GM12878 (cell line): ENCODE measurements around the gene ARHGEF7. TPM values are rescaled to one million over a fixed set of nuclear protein-coding genes. Genes with fewer than 3 reads are reported as not detected.

ENCODE experiments used
- ATAC-seq: fragments of 200-7000 bp; cut with Tn5 transposase; 3 replicates; pipeline ENCODE4 v1.9.1; 2020; ENCODE audit warnings: mild to moderate bottlenecking, moderate library complexity
- BruUV-seq: library from RNA; stranded (reverse); fragments of 400-500 nt; replicated peaks from 2 replicates; lab custom pipeline; 2021; lab: Mats Ljungman, UMichigan
- CTCF ChIA-PET: fragments of 300-600 bp; sonication (Branson Sonifier 250); formaldehyde crosslinking; extraction: SDS; loops from one replicate; lab custom pipeline; 2021; ENCODE audit warnings: inconsistent platforms; lab: Yijun Ruan, JAX
- POLR2A ChIA-PET: fragments of 350-600 bp; formaldehyde crosslinking; extraction: SDS; loops from one replicate; lab custom pipeline; 2021; ENCODE audit warnings: inconsistent platforms; lab: Charles Lee
- RAD21 ChIA-PET: fragments of 300-600 bp; sonication (Branson Sonifier 250); formaldehyde crosslinking; loops from one replicate; lab custom pipeline; 2023; ENCODE audit warnings: antibody characterized with exemption; ENCODE audit not compliant: unreplicated experiment; lab: Charles Lee
- SMC1A ChIA-PET: fragments of 300-600 bp; sonication (Branson Sonifier 250); formaldehyde crosslinking; loops from one replicate; lab custom pipeline; 2023; ENCODE audit not compliant: unreplicated experiment, uncharacterized antibody; lab: Charles Lee
- DNase-seq: peaks from one replicate; pipeline ENCODE4 v3.0.0-alpha.2; 2011; ENCODE audit warnings: low read depth, low spot score
- FAIRE-seq: peaks from 3 replicates; lab custom pipeline; 2011; peaks lifted over from hg19 to GRCh38; lab: Jason Lieb, UNC
- H2AFZ ChIP-seq: 2 replicates; pipeline ENCODE4 v1.6.0; 2011; ENCODE audit warnings: low read depth, low read length, control low read depth; ENCODE audit not compliant: control insufficient read depth
- H3K27ac ChIP-seq: 2 replicates; pipeline ENCODE4 v1.5.1; 2011; ENCODE audit warnings: control low read depth; ENCODE audit not compliant: control insufficient read depth, insufficient read depth
- H3K27me3 ChIP-seq, 2 experiments: replicated peaks in 1 of 2; 2 replicates each; pipeline versions ENCODE4 v1.6.0 to v1.6.1; 2011; ENCODE audit warnings: low read length in 1 of 2; ENCODE audit not compliant: control insufficient read depth in 2 of 2, insufficient read depth in 2 of 2
- H3K36me3 ChIP-seq, 2 experiments: 2 replicates each; pipeline ENCODE4 v1.5.1; 2011; ENCODE audit warnings: low read length in 1 of 2; ENCODE audit not compliant: control insufficient read depth in 2 of 2, insufficient read depth in 2 of 2
- H3K4me1 ChIP-seq: 2 replicates; pipeline ENCODE4 v1.6.1; 2011; ENCODE audit warnings: mild to moderate bottlenecking, low read length, moderate library complexity, mixed read lengths; ENCODE audit not compliant: control insufficient read depth, insufficient read depth
- H3K4me2 ChIP-seq: 2 replicates; pipeline ENCODE4 v1.6.0; 2011; ENCODE audit warnings: control low read depth; ENCODE audit not compliant: control insufficient read depth, insufficient read depth
- H3K4me3 ChIP-seq: fragments of 200-600 bp; sonication (generic); 2 replicates; pipeline ENCODE4 v1.5.1; 2016
- H3K79me2 ChIP-seq: 2 replicates; pipeline ENCODE4 v1.6.0; 2011; ENCODE audit warnings: low read length; ENCODE audit not compliant: control insufficient read depth, insufficient read depth
- H3K9ac ChIP-seq: 2 replicates; pipeline ENCODE4 v1.8.0; 2011; ENCODE audit warnings: low read length, control low read depth, mixed read lengths; ENCODE audit not compliant: control insufficient read depth, insufficient read depth
- H3K9me3 ChIP-seq: replicated peaks from 3 replicates; pipeline ENCODE4 v1.5.1; 2011; ENCODE audit warnings: mild to moderate bottlenecking, low read length; ENCODE audit not compliant: control insufficient read depth, insufficient read depth
- H4K20me1 ChIP-seq: 2 replicates; pipeline ENCODE4 v1.6.0; 2011; ENCODE audit not compliant: control insufficient read depth, insufficient read depth
- CBX3 ChIP-seq: fragments of 200-600 bp; sonication (generic); IDR thresholded peaks from 2 replicates; pipeline ENCODE4 v1.6.1; 2016; ENCODE audit warnings: low read depth, borderline replicate concordance
- CTCF ChIP-seq, 3 experiments: IDR thresholded peaks in 2 of 3; conservative IDR thresholded peaks in 1 of 3; 2 replicates each; pipeline ENCODE4 v1.5.1; 2011; ENCODE audit warnings: low read depth in 3 of 3, low read length in 3 of 3, mild to moderate bottlenecking in 3 of 3, control low read depth in 2 of 3, moderate library complexity in 2 of 3, inconsistent platforms in 1 of 3, mixed read lengths in 1 of 3; ENCODE audit not compliant: control insufficient read depth in 2 of 3, insufficient read depth in 1 of 3; ENCODE audit errors: extremely low read depth in 1 of 3
- GATAD2B ChIP-seq: fragments of 450-650 bp; conservative IDR thresholded peaks from 2 replicates; pipeline ENCODE4 v1.6.1; 2017; ENCODE audit warnings: low read depth, mild to moderate bottlenecking, moderate library complexity
- MXI1 ChIP-seq: fragments of 150-350 bp; IDR thresholded peaks from 2 replicates; pipeline ENCODE4 v1.6.1; 2011; ENCODE audit warnings: low read depth, mild to moderate bottlenecking, inconsistent platforms, low read length, improper control_type of control experiment
- NBN ChIP-seq: fragments of 450-650 bp; IDR thresholded peaks from 2 replicates; pipeline ENCODE4 v1.6.1; 2016
- SUPT20H ChIP-seq: IDR thresholded peaks from 2 replicates; pipeline ENCODE4 v1.6.1; 2011; ENCODE audit warnings: low read depth, mild to moderate bottlenecking, low read length, moderate library complexity, borderline replicate concordance; ENCODE audit not compliant: control insufficient read depth
- TARDBP ChIP-seq: IDR thresholded peaks from 2 replicates; pipeline ENCODE4 v1.6.1; 2016; ENCODE audit warnings: borderline replicate concordance
- ZSCAN29 ChIP-seq: fragments of 450-650 bp; IDR thresholded peaks from 2 replicates; pipeline ENCODE4 v1.6.1; 2017; ENCODE audit warnings: mild to moderate bottlenecking, moderate library complexity
- WGBS: methylation state at CpG from one replicate; pipeline ENCODE4 v1.1.6; 2016; ENCODE audit warnings: low lambda C conversion rate; ENCODE audit not compliant: insufficient replicate concordance, insufficient coverage; ENCODE audit errors: missing lambda C conversion rate; 5-methylcytosine and 5-hydroxymethylcytosine counted together
- in situ Hi-C: fragments of 300-500 bp; cut with MboI; formaldehyde crosslinking; loops from 9 replicates; pipeline ENCODE4 v1.14.3; 2018; ENCODE audit warnings: mixed read lengths
- intact Hi-C: fragments of 100-400 bp; cut with micrococcal nuclease; formaldehyde crosslinking; loops from one replicate; pipeline ENCODE4 v1.14.2; 2022; ENCODE audit not compliant: unreplicated experiment
- polyA plus RNA-seq, 11 experiments: library from polyadenylated mRNA; depleted of rRNA in 4 of 11; unstranded in 6 of 11; stranded (reverse) in 5 of 11; fragments of >200 nt; fragmentation: Nextera tagmentation in 4 of 11; fragmentation: Illumina TruSeq in 1 of 11; extraction: Ambion mirVana in 4 of 11; extraction: Trizol in 1 of 11; gene quantifications; 1 replicate in 1 of 11; 2 replicates in 10 of 11; pipeline versions ENCODE4 v1.2.1 to v1.2.3, GENCODE V29; 2011 to 2016; ENCODE audit warnings: inconsistent platforms in 2 of 11, missing spikeins in 2 of 11, low read depth in 1 of 11
- total RNA-seq, 4 experiments: library from RNA; depleted of rRNA in 3 of 4; stranded (reverse); fragments of >200 nt in 3 of 4; fragmentation: Illumina TruSeq in 1 of 4; extraction: Trizol in 1 of 4; gene quantifications; 2 replicates each; pipeline versions ENCODE4 v1.2.1 to v1.2.3, GENCODE V29; 2013 to 2021

Gene ARHGEF7
- total and polyA plus RNA-seq, 10 of the 15 experiments (the other 5 are each of a cell fraction or from before 2014, with no cell fraction given), result 4.7 to 65.5 (median 36.6) TPM

GRCh38 chr13:111225166-111225565, 110.1 kb downstream of the ARHGEF7 start:
- no peak overlapping the region for H3K4me2 ChIP-seq
- CTCF ChIA-PET, result interaction anchor here (0.6 to 6.1 kb wide), 18 partner anchors 9 to 157 kb away, joined by 3 to 65 read pairs (median 4); no protein-coding TSS in a partner anchor
- peaks cover 30% of the 10 kb centered on the region for H3K79me2 ChIP-seq
- no peak for TF ChIP-seq GATAD2B
- no peak for TF ChIP-seq MXI1
- no peak for TF ChIP-seq ZSCAN29
- no peak for TF ChIP-seq CBX3
- TF ChIP-seq SUPT20H, result no peak
- TF ChIP-seq CTCF (IDR thresholded peaks at IDR 0.05 in 2 of 3, conservative IDR thresholded peaks at IDR 0.05 in 1 of 3; ENCODE audit: control insufficient read depth in 2 of 3, extremely low read depth in 1 of 3, insufficient read depth in 1 of 3, low read depth in 3 of 3, low read length in 3 of 3), result no peak
- TF ChIP-seq NBN, result no peak
- no peak for TF ChIP-seq TARDBP
- no peaks in the 10 kb centered on the region for H3K27me3 ChIP-seq
- intact Hi-C loops (no loop called here), in situ Hi-C loops (no loop called here)
- no peak overlapping the region for H3K9ac ChIP-seq
- SMC1A ChIA-PET, result interaction anchor here (0.8 to 3.4 kb wide), 8 partner anchors 8 to 158 kb away, joined by 3 to 32 read pairs (median 4); no protein-coding TSS in a partner anchor
- WGBS, result 100% methylated on average over 6 of the region's 6 CpGs
- H3K27ac ChIP-seq, result no peak overlapping the region
- BruUV-seq, result no TSS peak
- RAD21 ChIA-PET, result interaction anchor here (0.9 to 3.1 kb wide), 3 partner anchors 20 to 158 kb away, joined by 3 to 25 read pairs (median 3); no protein-coding TSS in a partner anchor
- FAIRE-seq (no peak), ATAC-seq (no peak), DNase-seq (no peak)
- H3K4me1 ChIP-seq, result no peaks in the 10 kb centered on the region
- no peak overlapping the region for H2AFZ ChIP-seq
- no peaks in the 10 kb centered on the region for H3K9me3 ChIP-seq
- H4K20me1 ChIP-seq, result peaks cover 5% of the 10 kb centered on the region
- no peak overlapping the region for H3K4me3 ChIP-seq
- POLR2A ChIA-PET, result no interaction called here
- H3K36me3 ChIP-seq, result peaks cover 8 to 13% of the 10 kb centered on the region in 2 experiments; a peak in 3 of 4 replicates
